Measurements from ENCODE around the gene PLAC1.

DNA sequence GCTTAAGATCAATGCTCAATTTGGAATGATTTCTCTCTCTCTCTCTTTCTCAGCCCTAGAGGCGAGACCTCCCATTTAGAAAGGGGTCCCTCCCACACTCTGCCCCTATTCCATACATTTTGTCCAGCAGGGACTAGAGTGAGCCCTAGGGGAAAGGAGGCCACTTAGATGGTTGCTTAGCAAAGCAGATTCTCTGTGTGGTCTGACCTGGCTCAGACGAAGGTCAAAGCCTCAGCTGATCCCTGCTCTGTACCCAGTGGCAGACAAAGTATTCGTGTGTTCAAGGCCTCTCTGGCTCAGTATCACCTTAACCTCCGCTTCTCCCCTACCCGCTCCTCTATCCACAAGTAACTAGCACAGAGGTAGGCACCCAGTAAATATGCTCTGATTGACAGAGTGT, 120.0 kb downstream of the PLAC1 start:
- TF ChIP-seq, protein P1, sequence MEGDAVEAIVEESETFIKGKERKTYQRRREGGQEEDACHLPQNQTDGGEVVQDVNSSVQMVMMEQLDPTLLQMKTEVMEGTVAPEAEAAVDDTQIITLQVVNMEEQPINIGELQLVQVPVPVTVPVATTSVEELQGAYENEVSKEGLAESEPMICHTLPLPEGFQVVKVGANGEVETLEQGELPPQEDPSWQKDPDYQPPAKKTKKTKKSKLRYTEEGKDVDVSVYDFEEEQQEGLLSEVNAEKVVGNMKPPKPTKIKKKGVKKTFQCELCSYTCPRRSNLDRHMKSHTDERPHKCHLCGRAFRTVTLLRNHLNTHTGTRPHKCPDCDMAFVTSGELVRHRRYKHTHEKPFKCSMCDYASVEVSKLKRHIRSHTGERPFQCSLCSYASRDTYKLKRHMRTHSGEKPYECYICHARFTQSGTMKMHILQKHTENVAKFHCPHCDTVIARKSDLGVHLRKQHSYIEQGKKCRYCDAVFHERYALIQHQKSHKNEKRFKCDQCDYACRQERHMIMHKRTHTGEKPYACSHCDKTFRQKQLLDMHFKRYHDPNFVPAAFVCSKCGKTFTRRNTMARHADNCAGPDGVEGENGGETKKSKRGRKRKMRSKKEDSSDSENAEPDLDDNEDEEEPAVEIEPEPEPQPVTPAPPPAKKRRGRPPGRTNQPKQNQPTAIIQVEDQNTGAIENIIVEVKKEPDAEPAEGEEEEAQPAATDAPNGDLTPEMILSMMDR (IDR thresholded peaks at IDR 0.05; ENCODE audit: insufficient read depth, low read length), result no peak
- TF ChIP-seq, protein P2, sequence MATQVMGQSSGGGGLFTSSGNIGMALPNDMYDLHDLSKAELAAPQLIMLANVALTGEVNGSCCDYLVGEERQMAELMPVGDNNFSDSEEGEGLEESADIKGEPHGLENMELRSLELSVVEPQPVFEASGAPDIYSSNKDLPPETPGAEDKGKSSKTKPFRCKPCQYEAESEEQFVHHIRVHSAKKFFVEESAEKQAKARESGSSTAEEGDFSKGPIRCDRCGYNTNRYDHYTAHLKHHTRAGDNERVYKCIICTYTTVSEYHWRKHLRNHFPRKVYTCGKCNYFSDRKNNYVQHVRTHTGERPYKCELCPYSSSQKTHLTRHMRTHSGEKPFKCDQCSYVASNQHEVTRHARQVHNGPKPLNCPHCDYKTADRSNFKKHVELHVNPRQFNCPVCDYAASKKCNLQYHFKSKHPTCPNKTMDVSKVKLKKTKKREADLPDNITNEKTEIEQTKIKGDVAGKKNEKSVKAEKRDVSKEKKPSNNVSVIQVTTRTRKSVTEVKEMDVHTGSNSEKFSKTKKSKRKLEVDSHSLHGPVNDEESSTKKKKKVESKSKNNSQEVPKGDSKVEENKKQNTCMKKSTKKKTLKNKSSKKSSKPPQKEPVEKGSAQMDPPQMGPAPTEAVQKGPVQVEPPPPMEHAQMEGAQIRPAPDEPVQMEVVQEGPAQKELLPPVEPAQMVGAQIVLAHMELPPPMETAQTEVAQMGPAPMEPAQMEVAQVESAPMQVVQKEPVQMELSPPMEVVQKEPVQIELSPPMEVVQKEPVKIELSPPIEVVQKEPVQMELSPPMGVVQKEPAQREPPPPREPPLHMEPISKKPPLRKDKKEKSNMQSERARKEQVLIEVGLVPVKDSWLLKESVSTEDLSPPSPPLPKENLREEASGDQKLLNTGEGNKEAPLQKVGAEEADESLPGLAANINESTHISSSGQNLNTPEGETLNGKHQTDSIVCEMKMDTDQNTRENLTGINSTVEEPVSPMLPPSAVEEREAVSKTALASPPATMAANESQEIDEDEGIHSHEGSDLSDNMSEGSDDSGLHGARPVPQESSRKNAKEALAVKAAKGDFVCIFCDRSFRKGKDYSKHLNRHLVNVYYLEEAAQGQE (IDR thresholded peaks at IDR 0.05; ENCODE audit: insufficient replicate concordance, low read depth), result no peak
- TF ChIP-seq POLR2AphosphoS5 (IDR thresholded peaks at IDR 0.05; ENCODE audit: low read depth) (no peak), GABPA (IDR thresholded peaks at IDR 0.05; ENCODE audit: low read depth) (no peak), SPI1 (IDR thresholded peaks at IDR 0.05; ENCODE audit: borderline replicate concordance, low read depth) (no peak)
